ENCODE measurements around the gene GLA. TPM values are rescaled to one million over a fixed set of nuclear protein-coding genes. Genes with fewer than 3 reads are reported as not detected.

The GLA gene
- total and polyA plus RNA-seq, 2 of the 4 experiments (the other 2 are of a cell fraction) = 27.9 to 38.7 TPM

DNA sequence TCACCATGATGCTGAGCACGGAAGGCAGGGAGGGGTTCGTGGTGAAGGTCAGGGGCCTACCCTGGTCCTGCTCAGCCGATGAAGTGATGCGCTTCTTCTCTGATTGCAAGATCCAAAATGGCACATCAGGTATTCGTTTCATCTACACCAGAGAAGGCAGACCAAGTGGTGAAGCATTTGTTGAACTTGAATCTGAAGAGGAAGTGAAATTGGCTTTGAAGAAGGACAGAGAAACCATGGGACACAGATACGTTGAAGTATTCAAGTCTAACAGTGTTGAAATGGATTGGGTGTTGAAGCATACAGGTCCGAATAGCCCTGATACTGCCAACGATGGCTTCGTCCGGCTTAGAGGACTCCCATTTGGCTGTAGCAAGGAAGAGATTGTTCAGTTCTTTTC, 4.3 kb upstream of the GLA start:
- no peaks in the 10 kb centered on the region for H3K9me3 ChIP-seq (ENCODE audit: control insufficient read depth, insufficient read depth, low read length)
- H2AFZ ChIP-seq (replicated peaks; ENCODE audit: low read length, poor library complexity) = no peak overlapping the region
- H2BK20ac ChIP-seq (ENCODE audit: low read depth, low read length) = no peak overlapping the region
- H3K27me3 ChIP-seq (ENCODE audit: control insufficient read depth, insufficient read depth, low read length) = no peaks in the 10 kb centered on the region
- H4K20me1 ChIP-seq (ENCODE audit: insufficient read depth, low read length) = peaks cover 11% of the 10 kb centered on the region
- H4K5ac ChIP-seq (ENCODE audit: low read depth, low read length) = no peak overlapping the region
- H3K27ac ChIP-seq (ENCODE audit: insufficient read depth, low read length) = no peak overlapping the region
- intact Hi-C loops (cut with micrococcal nuclease) (no loop called here), dilution Hi-C loops (cut with HindIII; ENCODE audit: low sequenced_read_pairs, unreplicated experiment) (no loop called here), in situ Hi-C loops (cut with MboI; ENCODE audit: low sequenced_read_pairs) (no loop called here)
- H3K4me1 ChIP-seq (ENCODE audit: control insufficient read depth, insufficient read depth, low read length) = peaks cover 4% of the 10 kb centered on the region; the same call in 1 of the 2 replicates
- H2BK120ac ChIP-seq (ENCODE audit: low read depth, low read length) = no peak overlapping the region
- H2BK15ac ChIP-seq (ENCODE audit: low read depth, low read length) = no peak overlapping the region
- no peak overlapping the region for H3K14ac ChIP-seq (replicated peaks; ENCODE audit: low read depth, low read length)
- H2AK9ac ChIP-seq (replicated peaks; ENCODE audit: low read depth, low read length, poor library complexity) = no peak overlapping the region
- H3K9me1 ChIP-seq (ENCODE audit: insufficient read depth, low read length) = no peaks in the 10 kb centered on the region
- H4K91ac ChIP-seq (ENCODE audit: insufficient read depth, low read depth, low read length) = no peak overlapping the region
- no peak overlapping the region for H3K18ac ChIP-seq (ENCODE audit: low read depth, low read length)
- no peak overlapping the region for H3K23ac ChIP-seq (ENCODE audit: low read depth, low read length)
- ATAC-seq (ENCODE audit: low read depth) (no peak), DNase-seq (no peak)
- POLR2A ChIA-PET (ENCODE audit: unreplicated experiment) = no interaction called here
- TF ChIP-seq, protein P1, sequence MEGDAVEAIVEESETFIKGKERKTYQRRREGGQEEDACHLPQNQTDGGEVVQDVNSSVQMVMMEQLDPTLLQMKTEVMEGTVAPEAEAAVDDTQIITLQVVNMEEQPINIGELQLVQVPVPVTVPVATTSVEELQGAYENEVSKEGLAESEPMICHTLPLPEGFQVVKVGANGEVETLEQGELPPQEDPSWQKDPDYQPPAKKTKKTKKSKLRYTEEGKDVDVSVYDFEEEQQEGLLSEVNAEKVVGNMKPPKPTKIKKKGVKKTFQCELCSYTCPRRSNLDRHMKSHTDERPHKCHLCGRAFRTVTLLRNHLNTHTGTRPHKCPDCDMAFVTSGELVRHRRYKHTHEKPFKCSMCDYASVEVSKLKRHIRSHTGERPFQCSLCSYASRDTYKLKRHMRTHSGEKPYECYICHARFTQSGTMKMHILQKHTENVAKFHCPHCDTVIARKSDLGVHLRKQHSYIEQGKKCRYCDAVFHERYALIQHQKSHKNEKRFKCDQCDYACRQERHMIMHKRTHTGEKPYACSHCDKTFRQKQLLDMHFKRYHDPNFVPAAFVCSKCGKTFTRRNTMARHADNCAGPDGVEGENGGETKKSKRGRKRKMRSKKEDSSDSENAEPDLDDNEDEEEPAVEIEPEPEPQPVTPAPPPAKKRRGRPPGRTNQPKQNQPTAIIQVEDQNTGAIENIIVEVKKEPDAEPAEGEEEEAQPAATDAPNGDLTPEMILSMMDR (conservative IDR thresholded peaks at IDR 0.05; ENCODE audit: low read depth, low read length) = no peak
- TF ChIP-seq MAZ (IDR thresholded peaks at IDR 0.05; ENCODE audit: borderline replicate concordance, low read depth, low read length) (no peak), FOS (IDR thresholded peaks at IDR 0.05; ENCODE audit: low read depth, low read length) (no peak), SMC3 (IDR thresholded peaks at IDR 0.05; ENCODE audit: low read depth, low read length) (no peak), RCOR1 (IDR thresholded peaks at IDR 0.05; ENCODE audit: insufficient replicate concordance, low read length) (no peak)
- TF ChIP-seq, protein P2, sequence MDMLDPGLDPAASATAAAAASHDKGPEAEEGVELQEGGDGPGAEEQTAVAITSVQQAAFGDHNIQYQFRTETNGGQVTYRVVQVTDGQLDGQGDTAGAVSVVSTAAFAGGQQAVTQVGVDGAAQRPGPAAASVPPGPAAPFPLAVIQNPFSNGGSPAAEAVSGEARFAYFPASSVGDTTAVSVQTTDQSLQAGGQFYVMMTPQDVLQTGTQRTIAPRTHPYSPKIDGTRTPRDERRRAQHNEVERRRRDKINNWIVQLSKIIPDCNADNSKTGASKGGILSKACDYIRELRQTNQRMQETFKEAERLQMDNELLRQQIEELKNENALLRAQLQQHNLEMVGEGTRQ (IDR thresholded peaks at IDR 0.05; ENCODE audit: low read depth, low read length) = no peak
- no peak overlapping the region for H4K8ac ChIP-seq (ENCODE audit: low read depth in 2 of 2, low read length in 2 of 2)
- CTCF ChIA-PET = interaction anchor here (0.7 kb wide), 1 partner anchor 67 kb away, joined by 3 read pairs; no protein-coding TSS in a partner anchor
- 0 out of 4 replicates have a peak, but pooled peaks cover 0 to 6% of the 10 kb centered on the region in 2 experiments for H3K79me1 ChIP-seq (ENCODE audit: low read depth in 1 of 2, low read length in 2 of 2)
- BruUV-seq (replicated peaks) = no TSS peak
- WGBS, 2 experiments (ENCODE audit: extremely low coverage in 2 of 2, insufficient read length in 1 of 2) = 64% methylated on average over 6 of the region's 10 CpGs; no CpG with 5 or more reads in 1 of the 2 experiments
- peaks cover 11% of the 10 kb centered on the region for H3K36me3 ChIP-seq (ENCODE audit: control insufficient read depth, insufficient read depth, low read length)
- no peak overlapping the region for H3K4me2 ChIP-seq (ENCODE audit: low read depth, low read length)
- no peak overlapping the region for H3K9ac ChIP-seq (ENCODE audit: low read depth, low read length)
- H3K4ac ChIP-seq (ENCODE audit: low read depth, low read length) = no peak overlapping the region
- no peak overlapping the region for H3K4me3 ChIP-seq (ENCODE audit: insufficient read depth, low read depth, low read length)
- no peak overlapping the region for H2BK5ac ChIP-seq (ENCODE audit: low read depth, low read length, poor library complexity, severe bottlenecking)
- H3K56ac ChIP-seq (ENCODE audit: extremely low read depth, insufficient read depth, low read length) = no peak overlapping the region
- H2AK5ac ChIP-seq (ENCODE audit: low read depth, low read length) = no peak overlapping the region
